HG02885 (cell line): ENCODE measurements around the gene AGAP1.
"Not testable (repeated sequence)": the region's sequence is repeated elsewhere in the genome, so short reads cannot be mapped to it uniquely, and the experiment has no call there.

Experiments used
- ATAC-seq: cut with Tn5 transposase; IDR thresholded peaks from one replicate; pipeline ENCODE4 v1.9.1; 2021; ENCODE audit warnings: mild to moderate bottlenecking; ENCODE audit not compliant: unreplicated experiment, poor library complexity

AGAP1 gene

GRCh38 chr2:235935773-235936172 is 441.9 kb downstream of the AGAP1 start:
- no peak for ATAC-seq

- no peak for ATAC-seq
These were observed 442.6 kb downstream of the AGAP1 start for GRCh38 chr2:235936493-235936892.

GRCh38 chr2:235937087-235937486 is 443.2 kb downstream of the AGAP1 start:
- ATAC-seq: no peak

GRCh38 chr2:235937526-235937925 is 443.7 kb downstream of the AGAP1 start:
- no peak for ATAC-seq

- no peak for ATAC-seq
These were observed 444.1 kb downstream of the AGAP1 start for GRCh38 chr2:235937936-235938335.

- ATAC-seq: no peak
These were observed 444.8 kb downstream of the AGAP1 start for GRCh38 chr2:235938611-235939010.

- ATAC-seq: no peak
These were observed 445.6 kb downstream of the AGAP1 start for GRCh38 chr2:235939471-235939870.

GRCh38 chr2:235940330-235940729 is 446.5 kb downstream of the AGAP1 start:
- ATAC-seq: no peak

- ATAC-seq: no peak
These were observed 450.7 kb downstream of the AGAP1 start for GRCh38 chr2:235944591-235944990.

- no peak for ATAC-seq
These were observed 451.8 kb downstream of the AGAP1 start for GRCh38 chr2:235945608-235946140.

- no peak for ATAC-seq
These were observed 452.7 kb downstream of the AGAP1 start for GRCh38 chr2:235946590-235946989.

GRCh38 chr2:235947055-235947454 is 453.2 kb downstream of the AGAP1 start:
- ATAC-seq: not testable (repeated sequence)

GRCh38 chr2:235949567-235950472 is 456.0 kb downstream of the AGAP1 start:
- ATAC-seq: no peak

GRCh38 chr2:235950473-235950809 is 456.6 kb downstream of the AGAP1 start:
- no peak for ATAC-seq

- no peak for ATAC-seq
These were observed 457.6 kb downstream of the AGAP1 start for GRCh38 chr2:235951493-235951892.

GRCh38 chr2:235951982-235952381 is 458.1 kb downstream of the AGAP1 start:
- no peak for ATAC-seq

- ATAC-seq: no peak
These were observed 458.9 kb downstream of the AGAP1 start for GRCh38 chr2:235952714-235953113.

GRCh38 chr2:235954281-235954680 is 460.4 kb downstream of the AGAP1 start:
- no peak for ATAC-seq

GRCh38 chr2:235954888-235955480 is 461.1 kb downstream of the AGAP1 start:
- no peak for ATAC-seq

GRCh38 chr2:235955664-235956063 is 461.8 kb downstream of the AGAP1 start:
- no peak for ATAC-seq

GRCh38 chr2:235956281-235956970 is 462.6 kb downstream of the AGAP1 start:
- ATAC-seq: no peak
